HepG2 (cell line): ENCODE measurements around the gene ZNF629. TPM values are rescaled to one million over a fixed set of nuclear protein-coding genes. Genes with fewer than 3 reads are reported as not detected.

Experiments
- ATAC-seq: fragments of 200-7000 bp; cut with Tn5 transposase; 3 replicates; pipeline ENCODE4 v1.9.1; 2020; ENCODE audit warnings: mild to moderate bottlenecking, moderate library complexity
- BruUV-seq: library from RNA; stranded (reverse); fragments of 400-500 nt; replicated peaks from 2 replicates; lab custom pipeline; 2021; lab: Mats Ljungman, UMichigan
- CTCF ChIA-PET: fragments of 300-600 bp; formaldehyde crosslinking; extraction: SDS; loops from one replicate; lab custom pipeline; 2021; ENCODE audit warnings: low total read pairs, inconsistent platforms, low intra/inter-chr PET ratio; lab: Yijun Ruan, JAX
- POLR2A ChIA-PET: fragments of 350-600 bp; sonication (Branson Sonifier 250); formaldehyde crosslinking; loops from one replicate; lab custom pipeline; 2020; ENCODE audit warnings: antibody characterized with exemption, inconsistent platforms; lab: Yijun Ruan, JAX
- DNase-seq: peaks from one replicate; pipeline ENCODE4 v3.0.0-alpha.2; 2015; ENCODE audit warnings: low spot score
- FAIRE-seq: peaks from 3 replicates; lab custom pipeline; 2011; peaks lifted over from hg19 to GRCh38; lab: Jason Lieb, UNC
- H2AFZ ChIP-seq: one replicate; pipeline ENCODE4 v1.6.1; 2011; ENCODE audit warnings: low read length, inconsistent platforms
- H3K27ac ChIP-seq: fragments of 300-600 bp; 3 replicates; pipeline ENCODE4 v1.8.0; 2011; ENCODE audit warnings: mixed run types, mild to moderate bottlenecking, mixed read lengths, low read length, inconsistent platforms; ENCODE audit not compliant: insufficient read depth; ENCODE audit errors: extremely low read length
- H3K27me3 ChIP-seq, 2 experiments: fragments of 200-600 bp in 1 of 2; 2 replicates in 1 of 2; 3 replicates in 1 of 2; pipeline versions ENCODE4 v1.6.0 to v1.8.0; 2011; ENCODE audit warnings: low read length in 2 of 2, mild to moderate bottlenecking in 2 of 2, moderate library complexity in 2 of 2, inconsistent platforms in 1 of 2; ENCODE audit not compliant: insufficient read depth in 2 of 2, control insufficient read depth in 1 of 2
- H3K36me3 ChIP-seq, 2 experiments: fragments of 200-600 bp in 1 of 2; replicated peaks in 1 of 2; 2 replicates in 1 of 2; 3 replicates in 1 of 2; pipeline versions ENCODE4 v1.5.1 to v1.8.0; 2011; ENCODE audit warnings: low read length in 2 of 2, inconsistent platforms in 1 of 2; ENCODE audit not compliant: insufficient read depth in 2 of 2, control insufficient read depth in 1 of 2
- H3K4me1 ChIP-seq: 2 replicates; pipeline ENCODE4 v1.5.1; 2012; ENCODE audit warnings: low read length, inconsistent platforms; ENCODE audit not compliant: insufficient read depth
- H3K4me2 ChIP-seq: 2 replicates; pipeline ENCODE4 v1.6.0; 2011; ENCODE audit warnings: low read depth, low read length, inconsistent platforms
- H3K4me3 ChIP-seq, 3 experiments: fragments of 200-600 bp in 1 of 3; sonication (generic), shearing (Covaris generic) in 1 of 3; replicated peaks in 1 of 3; 2 replicates each; pipeline ENCODE4 v1.5.1; 2011 to 2016; ENCODE audit warnings: low read length in 3 of 3, inconsistent platforms in 2 of 3, low read depth in 2 of 3, mild to moderate bottlenecking in 2 of 3, control low read depth in 1 of 3, mixed read lengths in 1 of 3; ENCODE audit not compliant: insufficient read depth in 1 of 3
- H3K79me2 ChIP-seq: one replicate; pipeline ENCODE4 v1.6.1; 2011; ENCODE audit warnings: low read length, inconsistent platforms; ENCODE audit not compliant: insufficient read depth
- H3K9ac ChIP-seq: 2 replicates; pipeline ENCODE4 v1.6.0; 2011; ENCODE audit warnings: mild to moderate bottlenecking, low read depth, low read length, inconsistent platforms; ENCODE audit not compliant: insufficient read depth
- H3K9me3 ChIP-seq: 2 replicates; pipeline ENCODE4 v1.5.1; 2012; ENCODE audit warnings: mild to moderate bottlenecking, low read length
- H4K20me1 ChIP-seq: 2 replicates; pipeline ENCODE4 v1.6.0; 2011; ENCODE audit warnings: inconsistent platforms, mild to moderate bottlenecking, low read length, moderate library complexity; ENCODE audit not compliant: insufficient read depth
- AGO2 ChIP-seq: fragments of 200-400 bp; formaldehyde crosslinking; optimal IDR thresholded peaks from 2 replicates; pipeline ENCODE3; 2017; ENCODE audit warnings: mild to moderate bottlenecking, low read depth, low read length, moderate library complexity
- CEBPB ChIP-seq: IDR thresholded peaks from 2 replicates; pipeline ENCODE4 v1.6.1; 2011; ENCODE audit warnings: low read depth, low read length, improper control_type of control experiment, borderline replicate concordance
- POLR2A ChIP-seq, 2 experiments: IDR thresholded peaks; 2 replicates each; pipeline ENCODE4 v1.6.1; 2011; ENCODE audit warnings: low read depth in 2 of 2, low read length in 2 of 2, mild to moderate bottlenecking in 1 of 2, moderate library complexity in 1 of 2; ENCODE audit not compliant: insufficient read depth in 1 of 2
- REPIN1 ChIP-seq: sonication (generic); formaldehyde crosslinking; IDR thresholded peaks from 2 replicates; pipeline ENCODE4 v1.8.0; 2022; ENCODE audit warnings: missing genetic modification reagents, low read depth, mild to moderate bottlenecking, borderline replicate concordance
- SALL1 ChIP-seq: sonication (generic); formaldehyde crosslinking; IDR thresholded peaks from 2 replicates; pipeline ENCODE4 v1.8.0; 2022; ENCODE audit warnings: mild to moderate bottlenecking, missing genetic modification reagents
- ZNF367 ChIP-seq: sonication (generic); formaldehyde crosslinking; IDR thresholded peaks from 2 replicates; pipeline ENCODE4 v1.4.0; 2020; ENCODE audit warnings: missing genetic modification reagents, borderline replicate concordance
- ZNF619 ChIP-seq: sonication (generic); formaldehyde crosslinking; IDR thresholded peaks from 2 replicates; pipeline ENCODE4 v1.4.0; 2020; ENCODE audit warnings: mild to moderate bottlenecking, missing genetic modification reagents
- ZNF75D ChIP-seq: sonication (generic); formaldehyde crosslinking; IDR thresholded peaks from 2 replicates; pipeline ENCODE4 v1.8.1; 2023; ENCODE audit warnings: missing genetic modification reagents, mild to moderate bottlenecking, borderline replicate concordance
- WGBS: methylation state at CpG from one replicate; pipeline ENCODE4 v1.1.6; 2017; ENCODE audit warnings: low lambda C conversion rate; 5-methylcytosine and 5-hydroxymethylcytosine counted together
- in situ Hi-C: cut with HindIII; loops from 2 replicates; pipeline ENCODE4 v1.10.0; 2017; ENCODE audit warnings: low pct_unique_long_range_greater_than_20kb; ENCODE audit not compliant: extremely low pct_ligation_motif_present
- intact Hi-C: fragments of 100-400 bp; cut with micrococcal nuclease; formaldehyde crosslinking; loops from one replicate; pipeline ENCODE4 v1.10.0; 2022; ENCODE audit not compliant: unreplicated experiment
- polyA plus RNA-seq, 8 experiments: library from polyadenylated mRNA; depleted of rRNA in 3 of 8; stranded (reverse) in 7 of 8; unstranded in 1 of 8; fragments of >200 nt; fragmentation: Illumina TruSeq in 4 of 8; extraction: Trizol in 4 of 8; gene quantifications; 2 replicates each; pipeline versions ENCODE4 v1.2.1 to v1.2.3, GENCODE V29; 2011 to 2016; ENCODE audit warnings: low read depth in 4 of 8, missing spikeins in 1 of 8, mixed read lengths in 1 of 8; ENCODE audit not compliant: insufficient read depth in 1 of 8
- total RNA-seq, 5 experiments: library from RNA; depleted of rRNA; stranded (reverse); fragments of >200 nt; fragmentation: Illumina TruSeq; extraction: Trizol; gene quantifications; 2 replicates each; pipeline ENCODE4 v1.2.3, GENCODE V29; 2016; ENCODE audit warnings: low read depth in 1 of 5
- TF ChIP-seq, protein P1 (sequence below): sonication (generic); formaldehyde crosslinking; IDR thresholded peaks from 2 replicates; pipeline ENCODE4 v1.5.1; 2020; ENCODE audit warnings: missing genetic modification reagents, mild to moderate bottlenecking, borderline replicate concordance
- TF ChIP-seq, protein P2 (sequence below): sonication (generic); formaldehyde crosslinking; IDR thresholded peaks from 2 replicates; pipeline ENCODE4 v1.9.0; 2021; ENCODE audit warnings: missing genetic modification reagents, borderline replicate concordance
- TF ChIP-seq, protein P3 (sequence below): sonication (generic); formaldehyde crosslinking; IDR thresholded peaks from 2 replicates; pipeline ENCODE4 v1.8.0; 2022; ENCODE audit warnings: missing genetic modification reagents, low read depth, mild to moderate bottlenecking, borderline replicate concordance

Gene ZNF629
- total and polyA plus RNA-seq, 2 of the 13 experiments (the other 11 are each of a cell fraction or from before 2014, with no cell fraction given) = 6.1 to 16.5 TPM

DNA sequence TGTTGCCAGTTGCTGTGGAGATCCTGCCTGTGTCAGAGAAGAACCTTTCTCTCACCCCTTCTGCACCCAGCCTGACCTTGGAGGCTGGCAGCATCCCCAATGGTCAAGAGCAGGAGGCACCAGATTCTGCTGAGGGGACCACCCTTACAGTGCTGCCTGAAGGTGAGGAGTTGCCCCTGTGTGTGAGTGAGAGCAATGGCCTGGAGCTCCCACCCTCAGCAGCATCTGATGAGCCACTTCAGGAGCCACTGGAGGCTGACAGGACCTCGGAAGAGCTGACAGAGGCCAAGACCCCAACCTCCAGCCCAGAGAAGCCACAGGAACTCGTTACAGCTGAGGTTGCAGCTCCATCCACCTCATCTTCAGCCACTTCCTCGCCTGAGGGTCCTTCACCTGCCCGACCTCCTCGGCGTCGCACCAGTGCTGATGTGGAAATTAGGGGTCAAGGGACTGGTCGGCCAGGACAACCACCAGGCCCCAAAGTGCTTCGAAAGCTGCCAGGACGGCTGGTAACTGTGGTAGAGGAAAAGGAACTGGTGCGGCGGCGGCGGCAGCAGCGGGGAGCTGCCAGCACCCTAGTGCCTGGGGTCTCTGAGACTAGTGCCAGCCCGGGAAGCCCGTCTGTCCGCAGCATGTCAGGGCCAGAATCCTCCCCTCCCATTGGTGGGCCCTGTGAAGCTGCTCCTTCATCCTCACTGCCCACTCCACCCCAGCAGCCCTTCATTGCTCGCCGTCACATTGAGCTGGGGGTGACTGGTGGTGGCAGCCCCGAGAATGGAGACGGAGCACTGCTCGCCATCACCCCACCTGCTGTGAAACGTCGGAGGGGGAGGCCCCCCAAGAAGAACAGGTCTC lies 49.0 kb downstream of the ZNF629 start (continued):
- TF ChIP-seq, protein P1, sequence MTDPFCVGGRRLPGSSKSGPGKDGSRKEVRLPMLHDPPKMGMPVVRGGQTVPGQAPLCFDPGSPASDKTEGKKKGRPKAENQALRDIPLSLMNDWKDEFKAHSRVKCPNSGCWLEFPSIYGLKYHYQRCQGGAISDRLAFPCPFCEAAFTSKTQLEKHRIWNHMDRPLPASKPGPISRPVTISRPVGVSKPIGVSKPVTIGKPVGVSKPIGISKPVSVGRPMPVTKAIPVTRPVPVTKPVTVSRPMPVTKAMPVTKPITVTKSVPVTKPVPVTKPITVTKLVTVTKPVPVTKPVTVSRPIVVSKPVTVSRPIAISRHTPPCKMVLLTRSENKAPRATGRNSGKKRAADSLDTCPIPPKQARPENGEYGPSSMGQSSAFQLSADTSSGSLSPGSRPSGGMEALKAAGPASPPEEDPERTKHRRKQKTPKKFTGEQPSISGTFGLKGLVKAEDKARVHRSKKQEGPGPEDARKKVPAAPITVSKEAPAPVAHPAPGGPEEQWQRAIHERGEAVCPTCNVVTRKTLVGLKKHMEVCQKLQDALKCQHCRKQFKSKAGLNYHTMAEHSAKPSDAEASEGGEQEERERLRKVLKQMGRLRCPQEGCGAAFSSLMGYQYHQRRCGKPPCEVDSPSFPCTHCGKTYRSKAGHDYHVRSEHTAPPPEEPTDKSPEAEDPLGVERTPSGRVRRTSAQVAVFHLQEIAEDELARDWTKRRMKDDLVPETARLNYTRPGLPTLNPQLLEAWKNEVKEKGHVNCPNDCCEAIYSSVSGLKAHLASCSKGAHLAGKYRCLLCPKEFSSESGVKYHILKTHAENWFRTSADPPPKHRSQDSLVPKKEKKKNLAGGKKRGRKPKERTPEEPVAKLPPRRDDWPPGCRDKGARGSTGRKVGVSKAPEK (CRISPR knock-in tag) = no peak
- TF ChIP-seq CEBPB (no peak), ZNF75D (CRISPR knock-in tag) (no peak), POLR2A (IDR thresholded peaks at IDR 0.05; ENCODE audit: insufficient read depth in 1 of 2, low read depth in 2 of 2, low read length in 2 of 2) (peak in 1 of 2 experiments; percentile 2; a peak in 1 of 4 replicates), ZNF367 (no peak)

DNA sequence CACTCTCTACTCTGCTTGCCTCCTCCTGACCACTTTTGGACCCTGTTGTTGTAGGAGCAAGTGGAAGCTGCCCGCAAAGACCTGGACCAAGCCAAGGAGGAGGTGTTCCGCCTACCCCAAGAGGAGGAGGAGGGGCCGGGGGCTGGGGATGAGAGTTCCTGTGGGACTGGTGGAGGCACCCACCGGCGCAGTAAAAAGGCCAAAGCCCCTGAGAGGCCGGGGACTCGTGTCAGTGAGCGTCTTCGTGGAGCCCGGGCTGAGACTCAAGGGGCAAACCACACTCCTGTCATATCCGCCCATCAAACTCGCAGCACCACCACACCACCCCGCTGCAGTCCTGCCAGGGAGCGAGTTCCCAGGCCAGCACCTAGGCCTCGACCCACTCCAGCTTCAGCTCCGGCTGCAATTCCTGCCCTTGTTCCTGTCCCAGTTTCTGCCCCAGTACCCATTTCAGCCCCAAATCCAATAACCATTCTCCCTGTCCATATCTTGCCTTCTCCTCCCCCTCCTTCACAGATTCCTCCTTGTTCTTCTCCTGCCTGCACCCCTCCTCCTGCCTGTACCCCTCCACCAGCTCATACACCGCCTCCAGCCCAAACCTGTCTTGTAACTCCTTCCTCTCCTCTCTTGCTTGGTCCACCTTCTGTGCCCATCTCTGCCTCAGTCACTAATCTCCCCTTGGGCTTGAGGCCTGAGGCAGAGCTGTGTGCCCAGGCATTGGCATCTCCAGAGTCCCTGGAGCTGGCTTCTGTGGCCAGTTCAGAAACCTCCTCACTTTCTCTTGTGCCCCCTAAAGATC lies 49.8 kb downstream of the ZNF629 start:
- H3K4me3 ChIP-seq = no peak overlapping the region
- FAIRE-seq = no peak
- H3K79me2 ChIP-seq = no peaks in the 10 kb centered on the region
- H3K9ac ChIP-seq = no peak overlapping the region
- H3K9me3 ChIP-seq = no peaks in the 10 kb centered on the region
- no peak overlapping the region for H3K27ac ChIP-seq
- H3K27me3 ChIP-seq = no peaks in the 10 kb centered on the region
- no peak for ATAC-seq
- no TSS peak for BruUV-seq
- no peak overlapping the region for H2AFZ ChIP-seq
- H3K4me1 ChIP-seq = peaks cover 16% of the 10 kb centered on the region; the same call in 1 of the 2 replicates
- intact Hi-C loops (no loop called here), in situ Hi-C loops (no loop called here)
- no peaks in the 10 kb centered on the region for H4K20me1 ChIP-seq
- POLR2A ChIA-PET = interaction anchor here (1.3 to 3.8 kb wide), 2 partner anchors 11 to 78 kb away, joined by 3 to 30 read pairs; partner anchors contain the start of gene PHKG2
- DNase-seq = no peak
- TF ChIP-seq REPIN1 (CRISPR knock-in tag) (no peak), ZNF619 (CRISPR knock-in tag) (no peak), SALL1 (CRISPR knock-in tag) (no peak), AGO2 (peak; percentile 34)
- TF ChIP-seq, protein P2, sequence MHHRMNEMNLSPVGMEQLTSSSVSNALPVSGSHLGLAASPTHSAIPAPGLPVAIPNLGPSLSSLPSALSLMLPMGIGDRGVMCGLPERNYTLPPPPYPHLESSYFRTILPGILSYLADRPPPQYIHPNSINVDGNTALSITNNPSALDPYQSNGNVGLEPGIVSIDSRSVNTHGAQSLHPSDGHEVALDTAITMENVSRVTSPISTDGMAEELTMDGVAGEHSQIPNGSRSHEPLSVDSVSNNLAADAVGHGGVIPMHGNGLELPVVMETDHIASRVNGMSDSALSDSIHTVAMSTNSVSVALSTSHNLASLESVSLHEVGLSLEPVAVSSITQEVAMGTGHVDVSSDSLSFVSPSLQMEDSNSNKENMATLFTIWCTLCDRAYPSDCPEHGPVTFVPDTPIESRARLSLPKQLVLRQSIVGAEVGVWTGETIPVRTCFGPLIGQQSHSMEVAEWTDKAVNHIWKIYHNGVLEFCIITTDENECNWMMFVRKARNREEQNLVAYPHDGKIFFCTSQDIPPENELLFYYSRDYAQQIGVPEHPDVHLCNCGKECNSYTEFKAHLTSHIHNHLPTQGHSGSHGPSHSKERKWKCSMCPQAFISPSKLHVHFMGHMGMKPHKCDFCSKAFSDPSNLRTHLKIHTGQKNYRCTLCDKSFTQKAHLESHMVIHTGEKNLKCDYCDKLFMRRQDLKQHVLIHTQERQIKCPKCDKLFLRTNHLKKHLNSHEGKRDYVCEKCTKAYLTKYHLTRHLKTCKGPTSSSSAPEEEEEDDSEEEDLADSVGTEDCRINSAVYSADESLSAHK (CRISPR knock-in tag) = no peak
- TF ChIP-seq, protein P3, sequence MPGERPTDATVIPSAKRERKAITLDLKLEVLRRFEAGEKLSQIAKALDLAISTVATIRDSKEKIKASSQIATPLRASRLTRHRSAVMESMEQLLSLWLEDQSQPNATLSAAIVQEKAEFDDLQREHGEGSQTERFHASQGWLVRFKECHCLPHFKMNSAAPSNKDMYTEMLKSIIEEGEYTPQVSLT (CRISPR knock-in tag) = no peak
- no peak overlapping the region for H3K4me2 ChIP-seq
- H3K36me3 ChIP-seq = peaks cover 46 to 69% of the 10 kb centered on the region in 2 experiments
- 94% methylated on average over 17 of the region's 17 CpGs for WGBS
- CTCF ChIA-PET = no interaction called here
